ENCODE results near the gene TMEM31. TPM values are rescaled to one million over a fixed set of nuclear protein-coding genes. Genes with fewer than 3 reads are reported as not detected.

Gene TMEM31
- polyA plus RNA-seq, 3 donors, result not detected

- H3K79me2 ChIP-seq (ENCODE audit: insufficient read depth, low read length), result peaks cover 23% of the 10 kb centered on the region
- H4K20me1 ChIP-seq (ENCODE audit: insufficient read depth, low read length), result no peaks in the 10 kb centered on the region
These were observed 29.3 kb upstream of the TMEM31 start for GRCh38 chrX:103681443-103681842.

GRCh38 chrX:103685396-103685795 lies 25.3 kb upstream of the TMEM31 start:
- H3K27me3 ChIP-seq (ENCODE audit: control insufficient read depth in 2 of 2, insufficient read depth in 2 of 2, low read length in 2 of 2), result no peaks in the 10 kb centered on the region
- Mint-ChIP-seq H3K36me3 (peaks cover 18 to 21% of the 10 kb centered on the region in 2 donors), H3K4me3 (peak overlapping the region in 1 of 2 donors; percentile 83), H3K4me1 (peaks cover 3% of the 10 kb centered on the region), H3K9me3 (no peaks in the 10 kb centered on the region), H3K27ac (peak overlapping the region in 2 of 7 donors; percentile 85), H3K27me3 (ENCODE audit: low read depth in 3 of 3) (peaks cover 0 to 2% (median 0%) of the 10 kb centered on the region in 3 donors)
- TF ChIP-seq, protein P1, sequence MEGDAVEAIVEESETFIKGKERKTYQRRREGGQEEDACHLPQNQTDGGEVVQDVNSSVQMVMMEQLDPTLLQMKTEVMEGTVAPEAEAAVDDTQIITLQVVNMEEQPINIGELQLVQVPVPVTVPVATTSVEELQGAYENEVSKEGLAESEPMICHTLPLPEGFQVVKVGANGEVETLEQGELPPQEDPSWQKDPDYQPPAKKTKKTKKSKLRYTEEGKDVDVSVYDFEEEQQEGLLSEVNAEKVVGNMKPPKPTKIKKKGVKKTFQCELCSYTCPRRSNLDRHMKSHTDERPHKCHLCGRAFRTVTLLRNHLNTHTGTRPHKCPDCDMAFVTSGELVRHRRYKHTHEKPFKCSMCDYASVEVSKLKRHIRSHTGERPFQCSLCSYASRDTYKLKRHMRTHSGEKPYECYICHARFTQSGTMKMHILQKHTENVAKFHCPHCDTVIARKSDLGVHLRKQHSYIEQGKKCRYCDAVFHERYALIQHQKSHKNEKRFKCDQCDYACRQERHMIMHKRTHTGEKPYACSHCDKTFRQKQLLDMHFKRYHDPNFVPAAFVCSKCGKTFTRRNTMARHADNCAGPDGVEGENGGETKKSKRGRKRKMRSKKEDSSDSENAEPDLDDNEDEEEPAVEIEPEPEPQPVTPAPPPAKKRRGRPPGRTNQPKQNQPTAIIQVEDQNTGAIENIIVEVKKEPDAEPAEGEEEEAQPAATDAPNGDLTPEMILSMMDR (IDR thresholded peaks at IDR 0.05), result no peak
- intact Hi-C loops (cut with micrococcal nuclease), result loop anchor here in 1 of 2 donors (5.0 kb wide), 1 partner anchor 472 kb away; the partner anchor contains the start of gene SLC25A53
- peaks cover 23% of the 10 kb centered on the region for H3K79me2 ChIP-seq (ENCODE audit: insufficient read depth, low read length)
- no CpG with 5 or more reads among the region's 5 CpGs for WGBS (ENCODE audit: insufficient coverage)
- H2AFZ ChIP-seq (ENCODE audit: insufficient read depth, low read depth, low read length, poor library complexity, severe bottlenecking), result no peak overlapping the region
- peak overlapping the region; percentile 80 for H3K9ac ChIP-seq (ENCODE audit: insufficient read depth, low read length, poor library complexity, severe bottlenecking)
- peak overlapping the region in 1 of 2 donors; percentile 85 for H3K27ac ChIP-seq (ENCODE audit: low read depth in 1 of 2, low read length in 2 of 2)
- H3K4me1 ChIP-seq (ENCODE audit: control insufficient read depth in 1 of 2, insufficient read depth in 2 of 2, low read length in 2 of 2), result peaks cover 0 to 3% of the 10 kb centered on the region in 2 donors
- peaks cover 0 to 5% of the 10 kb centered on the region in 2 donors for H3K9me3 ChIP-seq (replicated peaks in 1 of 2; ENCODE audit: control insufficient read depth in 1 of 2, insufficient read depth in 1 of 2, low read length in 2 of 2)
- H3K4me2 ChIP-seq (replicated peaks; ENCODE audit: extremely low read depth, low read length, poor library complexity, severe bottlenecking), result peak overlapping the region; percentile 69
- peak overlapping the region; percentile 78 to 93 (median 80) for H3K4me3 ChIP-seq (replicated peaks in 1 of 3; ENCODE audit: low read depth in 2 of 3, low read length in 3 of 3)
- DNase-seq, result no peak
- peaks cover 14 to 35% of the 10 kb centered on the region in 2 donors for H3K36me3 ChIP-seq (replicated peaks in 1 of 2; ENCODE audit: control insufficient read depth in 1 of 2, insufficient read depth in 2 of 2, low read length in 2 of 2)
- no peaks in the 10 kb centered on the region for H4K20me1 ChIP-seq (ENCODE audit: insufficient read depth, low read length)

More at GRCh38 chrX:103681443-103681842, 29.3 kb upstream of the TMEM31 start:
- peaks cover 3% of the 10 kb centered on the region for H3K4me1 Mint-ChIP-seq
- H3K4me3 Mint-ChIP-seq, result no peak overlapping the region
- Histone ChIP-seq H3K9me3 (replicated peaks in 1 of 2; ENCODE audit: control insufficient read depth in 1 of 2, insufficient read depth in 1 of 2, low read length in 2 of 2) (no peaks in the 10 kb centered on the region), H3K4me1 (ENCODE audit: control insufficient read depth in 1 of 2, insufficient read depth in 2 of 2, low read length in 2 of 2) (no peaks in the 10 kb centered on the region), H3K9ac (ENCODE audit: insufficient read depth, low read length, poor library complexity, severe bottlenecking) (no peak overlapping the region), H3K4me2 (replicated peaks; ENCODE audit: extremely low read depth, low read length, poor library complexity, severe bottlenecking) (no peak overlapping the region), H3K27ac (ENCODE audit: low read depth in 1 of 2, low read length in 2 of 2) (no peak overlapping the region), H2AFZ (ENCODE audit: insufficient read depth, low read depth, low read length, poor library complexity, severe bottlenecking) (no peak overlapping the region), H3K36me3 (replicated peaks in 1 of 2; ENCODE audit: control insufficient read depth in 1 of 2, insufficient read depth in 2 of 2, low read length in 2 of 2) (peaks cover 43 to 74% of the 10 kb centered on the region in 2 donors), H3K4me3 (replicated peaks in 1 of 3; ENCODE audit: low read depth in 2 of 3, low read length in 3 of 3) (no peak overlapping the region), H3K27me3 (ENCODE audit: control insufficient read depth in 2 of 2, insufficient read depth in 2 of 2, low read length in 2 of 2) (no peaks in the 10 kb centered on the region)
- DNase-seq, result no peak
- TF ChIP-seq, protein P1 (IDR thresholded peaks at IDR 0.05), result no peak
- intact Hi-C loops (cut with micrococcal nuclease), result no loop called here
- H3K9me3 Mint-ChIP-seq, result no peaks in the 10 kb centered on the region
- H3K27me3 Mint-ChIP-seq (ENCODE audit: low read depth in 3 of 3), result peaks cover 0 to 4% (median 0%) of the 10 kb centered on the region in 3 donors
- WGBS (ENCODE audit: insufficient coverage), result no CpG with 5 or more reads among the region's 2 CpGs
- H3K27ac Mint-ChIP-seq, result no peak overlapping the region
- peaks cover 50 to 52% of the 10 kb centered on the region in 2 donors for H3K36me3 Mint-ChIP-seq

All from CD14-positive monocyte (primary cell).